ENCODE data around the gene CMYA5.

- no peak for TF ChIP-seq EZH2 (IDR thresholded peaks at IDR 0.05; ENCODE audit: low read length, unreplicated experiment)
- TF ChIP-seq, protein P1, sequence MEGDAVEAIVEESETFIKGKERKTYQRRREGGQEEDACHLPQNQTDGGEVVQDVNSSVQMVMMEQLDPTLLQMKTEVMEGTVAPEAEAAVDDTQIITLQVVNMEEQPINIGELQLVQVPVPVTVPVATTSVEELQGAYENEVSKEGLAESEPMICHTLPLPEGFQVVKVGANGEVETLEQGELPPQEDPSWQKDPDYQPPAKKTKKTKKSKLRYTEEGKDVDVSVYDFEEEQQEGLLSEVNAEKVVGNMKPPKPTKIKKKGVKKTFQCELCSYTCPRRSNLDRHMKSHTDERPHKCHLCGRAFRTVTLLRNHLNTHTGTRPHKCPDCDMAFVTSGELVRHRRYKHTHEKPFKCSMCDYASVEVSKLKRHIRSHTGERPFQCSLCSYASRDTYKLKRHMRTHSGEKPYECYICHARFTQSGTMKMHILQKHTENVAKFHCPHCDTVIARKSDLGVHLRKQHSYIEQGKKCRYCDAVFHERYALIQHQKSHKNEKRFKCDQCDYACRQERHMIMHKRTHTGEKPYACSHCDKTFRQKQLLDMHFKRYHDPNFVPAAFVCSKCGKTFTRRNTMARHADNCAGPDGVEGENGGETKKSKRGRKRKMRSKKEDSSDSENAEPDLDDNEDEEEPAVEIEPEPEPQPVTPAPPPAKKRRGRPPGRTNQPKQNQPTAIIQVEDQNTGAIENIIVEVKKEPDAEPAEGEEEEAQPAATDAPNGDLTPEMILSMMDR (conservative IDR thresholded peaks at IDR 0.05; ENCODE audit: low read depth, low read length), result no peak
- no peak for TF ChIP-seq EZH2phosphoT487 (IDR thresholded peaks at IDR 0.05; ENCODE audit: borderline replicate concordance, low read length)
Observed at GRCh38 chr5:79832911-79833310, 143.3 kb downstream of the CMYA5 start.
